H1 (cell line): ENCODE results near the gene PATJ. TPM values are rescaled to one million over a fixed set of nuclear protein-coding genes. Genes with fewer than 3 reads are reported as not detected.

ENCODE experiments used
- CTCF ChIA-PET: fragments of 300-600 bp; sonication (Branson Sonifier 250); formaldehyde crosslinking; loops from one replicate; lab custom pipeline; 2021; ENCODE audit not compliant: partially characterized antibody; lab: Charles Lee
- POLR2A ChIA-PET: fragments of 300-600 bp; sonication (Branson Sonifier 250); formaldehyde crosslinking; loops from one replicate; lab custom pipeline; 2021; ENCODE audit warnings: inconsistent platforms; ENCODE audit not compliant: partially characterized antibody; lab: Charles Lee
- DNase-seq, 2 experiments: peaks; one replicate each; pipeline versions ENCODE4 v3.0.0 to v3.0.0-alpha.2; 2010 to 2022; ENCODE audit warnings: low spot score in 2 of 2, low read depth in 1 of 2, mixed read lengths in 1 of 2
- FAIRE-seq: peaks from 2 replicates; lab custom pipeline; 2011; peaks lifted over from hg19 to GRCh38; lab: Jason Lieb, UNC
- H2AFZ ChIP-seq: 2 replicates; pipeline ENCODE4 v1.8.1; 2012; ENCODE audit warnings: low read length, inconsistent platforms
- H2AK5ac ChIP-seq: 2 replicates; pipeline ENCODE4 v1.6.1; 2013; ENCODE audit warnings: low read depth, low read length
- H2BK120ac ChIP-seq: replicated peaks from 2 replicates; pipeline ENCODE3; 2013; ENCODE audit warnings: low read depth, low read length, inconsistent platforms
- H2BK12ac ChIP-seq: 2 replicates; pipeline ENCODE4 v1.6.1; 2013; ENCODE audit warnings: low read depth, low read length
- H2BK15ac ChIP-seq: 2 replicates; pipeline ENCODE4 v1.6.1; 2013; ENCODE audit warnings: low read length
- H2BK20ac ChIP-seq: 2 replicates; pipeline ENCODE4 v1.6.1; 2013; ENCODE audit warnings: low read length
- H2BK5ac ChIP-seq: 2 replicates; pipeline ENCODE4 v1.6.1; 2013; ENCODE audit warnings: low read depth, low read length
- H3K14ac ChIP-seq: 2 replicates; pipeline ENCODE4 v1.6.1; 2013; ENCODE audit warnings: inconsistent platforms; ENCODE audit not compliant: insufficient read length
- H3K18ac ChIP-seq: 2 replicates; pipeline ENCODE4 v1.6.1; 2013; ENCODE audit warnings: low read length; ENCODE audit errors: extremely low read depth
- H3K23ac ChIP-seq: 2 replicates; pipeline ENCODE4 v1.6.1; 2013; ENCODE audit warnings: inconsistent platforms; ENCODE audit not compliant: insufficient read length
- H3K23me2 ChIP-seq: 2 replicates; pipeline ENCODE4 v1.6.1; 2013; ENCODE audit warnings: low read depth, low read length
- H3K27ac ChIP-seq: 2 replicates; pipeline ENCODE4 v1.6.1; 2011; ENCODE audit warnings: low read depth, low read length, inconsistent platforms
- H3K27me3 ChIP-seq, 4 experiments: replicated peaks in 1 of 4; 1 replicate in 1 of 4; 2 replicates in 3 of 4; pipeline versions ENCODE4 v1.6.1 to v1.8.1; 2011 to 2013; ENCODE audit warnings: low read length in 3 of 4, mild to moderate bottlenecking in 3 of 4, inconsistent platforms in 2 of 4, mixed read lengths in 2 of 4, moderate library complexity in 1 of 4; ENCODE audit not compliant: control insufficient read depth in 3 of 4, insufficient read depth in 3 of 4; ENCODE audit errors: extremely low read depth in 1 of 4
- H3K36me3 ChIP-seq, 4 experiments: 2 replicates each; pipeline versions ENCODE4 v1.6.1 to v1.8.1; 2011 to 2013; ENCODE audit warnings: mild to moderate bottlenecking in 4 of 4, low read length in 3 of 4, moderate library complexity in 2 of 4, control low read depth in 1 of 4, inconsistent platforms in 1 of 4; ENCODE audit not compliant: insufficient read depth in 4 of 4, control insufficient read depth in 2 of 4
- H3K4ac ChIP-seq: replicated peaks from 2 replicates; pipeline ENCODE3; 2013; ENCODE audit warnings: low read length, low read depth, mixed read lengths, inconsistent platforms; ENCODE audit not compliant: insufficient read length
- H3K4me1 ChIP-seq, 4 experiments: replicated peaks in 1 of 4; 1 replicate in 1 of 4; 2 replicates in 3 of 4; pipeline versions ENCODE4 v1.6.1 to v1.8.1; 2011 to 2013; ENCODE audit warnings: low read length in 3 of 4, inconsistent platforms in 2 of 4, mixed read lengths in 1 of 4; ENCODE audit not compliant: insufficient read depth in 4 of 4, control insufficient read depth in 3 of 4
- H3K4me2 ChIP-seq, 2 experiments: 2 replicates each; pipeline versions ENCODE4 v1.6.1 to v1.8.1; 2011 to 2013; ENCODE audit warnings: low read depth in 2 of 2, low read length in 2 of 2, control low read depth in 1 of 2, inconsistent platforms in 1 of 2, mild to moderate bottlenecking in 1 of 2; ENCODE audit not compliant: insufficient read depth in 1 of 2
- H3K4me3 ChIP-seq, 4 experiments: fragments of 200-600, 300-600 bp in 1 of 4; sonication (generic), shearing (Covaris generic), sonication (Bioruptor Twin) in 1 of 4; 2 replicates each; pipeline versions ENCODE4 v1.5.1 to v1.8.1; 2011 to 2016; ENCODE audit warnings: low read length in 4 of 4, low read depth in 3 of 4, control low read depth in 2 of 4, inconsistent platforms in 2 of 4, mild to moderate bottlenecking in 2 of 4, mixed read lengths in 1 of 4, moderate library complexity in 1 of 4; ENCODE audit not compliant: insufficient read depth in 2 of 4; ENCODE audit errors: extremely low read depth in 1 of 4
- H3K56ac ChIP-seq: replicated peaks from 2 replicates; pipeline ENCODE3; 2013; ENCODE audit warnings: low read depth, mild to moderate bottlenecking, mixed read lengths, low read length, inconsistent platforms; ENCODE audit not compliant: insufficient read length
- H3K79me1 ChIP-seq: 2 replicates; pipeline ENCODE4 v1.6.1; 2013; ENCODE audit warnings: low read depth, low read length, control low read depth
- H3K79me2 ChIP-seq, 2 experiments: 2 replicates each; pipeline versions ENCODE4 v1.6.1 to v1.8.1; 2012 to 2013; ENCODE audit warnings: low read length in 2 of 2, mild to moderate bottlenecking in 2 of 2, inconsistent platforms in 1 of 2; ENCODE audit not compliant: insufficient read depth in 2 of 2, control insufficient read depth in 1 of 2
- H3K9ac ChIP-seq, 4 experiments: replicated peaks in 1 of 4; 1 replicate in 1 of 4; 2 replicates in 3 of 4; pipeline versions ENCODE4 v1.6.1 to v1.8.1; 2011 to 2013; ENCODE audit warnings: low read depth in 3 of 4, low read length in 3 of 4, control low read depth in 2 of 4, mild to moderate bottlenecking in 2 of 4, moderate library complexity in 2 of 4, inconsistent platforms in 1 of 4; ENCODE audit errors: extremely low read depth in 1 of 4
- H3K9me3 ChIP-seq, 2 experiments: 2 replicates each; pipeline versions ENCODE4 v1.6.1 to v1.8.1; 2012 to 2013; ENCODE audit warnings: mild to moderate bottlenecking in 2 of 2, moderate library complexity in 2 of 2, control low read depth in 1 of 2, inconsistent platforms in 1 of 2, low read depth in 1 of 2, low read length in 1 of 2, mixed read lengths in 1 of 2; ENCODE audit not compliant: insufficient read depth in 2 of 2
- H4K20me1 ChIP-seq, 2 experiments: replicated peaks in 1 of 2; 2 replicates each; pipeline versions ENCODE3 to v1.8.1; 2011 to 2013; ENCODE audit warnings: inconsistent platforms in 2 of 2, low read length in 2 of 2, mild to moderate bottlenecking in 1 of 2; ENCODE audit not compliant: insufficient read depth in 2 of 2, control insufficient read depth in 1 of 2
- H4K5ac ChIP-seq: 2 replicates; pipeline ENCODE4 v1.6.1; 2013; ENCODE audit warnings: low read length, low read depth, mixed read lengths, inconsistent platforms; ENCODE audit not compliant: insufficient read length
- H4K8ac ChIP-seq: 2 replicates; pipeline ENCODE4 v1.8.0; 2013; ENCODE audit warnings: mild to moderate bottlenecking, moderate library complexity, low read length, inconsistent platforms; ENCODE audit not compliant: insufficient read depth; ENCODE audit errors: extremely low read depth
- H4K91ac ChIP-seq: replicated peaks from 2 replicates; pipeline ENCODE3; 2013; ENCODE audit warnings: low read length, mixed read lengths, inconsistent platforms; ENCODE audit not compliant: insufficient read length
- CEBPB ChIP-seq: IDR thresholded peaks from 2 replicates; pipeline ENCODE4 v1.6.1; 2012; ENCODE audit warnings: low read depth, low read length
- EZH2 ChIP-seq: fragments of 200-600 bp; sonication (generic); IDR thresholded peaks from 2 replicates; pipeline ENCODE4 v1.7.1; 2012; ENCODE audit warnings: low read depth, mild to moderate bottlenecking, moderate library complexity, low read length, inconsistent platforms; ENCODE audit not compliant: severe bottlenecking
- GTF2F1 ChIP-seq: IDR thresholded peaks from 2 replicates; pipeline ENCODE4 v1.6.1; 2012; ENCODE audit warnings: low read depth, low read length, improper control_type of control experiment, borderline replicate concordance
- HDAC2 ChIP-seq, 2 experiments: fragments of 300-600 bp in 1 of 2; sonication (generic) in 1 of 2; IDR thresholded peaks; 2 replicates each; pipeline ENCODE4 v1.6.1; 2011 to 2012; ENCODE audit warnings: low read depth in 2 of 2, low read length in 2 of 2, mild to moderate bottlenecking in 2 of 2, moderate library complexity in 2 of 2, borderline replicate concordance in 1 of 2, inconsistent platforms in 1 of 2
- MAFK ChIP-seq: IDR thresholded peaks from 2 replicates; pipeline ENCODE4 v1.6.1; 2012; ENCODE audit warnings: low read depth, mild to moderate bottlenecking, improper control_type of control experiment, low read length
- NRF1 ChIP-seq: IDR thresholded peaks from 2 replicates; pipeline ENCODE4 v1.6.1; 2011; ENCODE audit warnings: mild to moderate bottlenecking, low read depth, low read length, improper control_type of control experiment
- RAD21 ChIP-seq, 2 experiments: IDR thresholded peaks in 1 of 2; conservative IDR thresholded peaks in 1 of 2; 2 replicates each; pipeline ENCODE4 v1.6.1; 2011; ENCODE audit warnings: low read depth in 2 of 2, low read length in 2 of 2, improper control_type of control experiment in 1 of 2, inconsistent platforms in 1 of 2, mild to moderate bottlenecking in 1 of 2, moderate library complexity in 1 of 2
- SAP30 ChIP-seq: fragments of 300-600 bp; sonication (generic); IDR thresholded peaks from 2 replicates; pipeline ENCODE4 v1.7.1; 2012; ENCODE audit warnings: low read length, moderate library complexity, mild to moderate bottlenecking, inconsistent platforms; ENCODE audit not compliant: insufficient read depth, insufficient replicate concordance
- SIN3A ChIP-seq, 2 experiments: IDR thresholded peaks in 1 of 2; conservative IDR thresholded peaks in 1 of 2; 2 replicates each; pipeline ENCODE4 v1.6.1; 2011 to 2012; ENCODE audit warnings: low read length in 2 of 2, improper control_type of control experiment in 1 of 2, low read depth in 1 of 2, mild to moderate bottlenecking in 1 of 2
- SP4 ChIP-seq: IDR thresholded peaks from 2 replicates; pipeline ENCODE4 v1.6.1; 2012; ENCODE audit warnings: low read length, inconsistent platforms
- SUZ12 ChIP-seq: fragments of 200-600 bp; sonication (generic); IDR thresholded peaks from 2 replicates; pipeline ENCODE4 v1.6.1; 2012; ENCODE audit warnings: mild to moderate bottlenecking, inconsistent platforms, low read length, moderate library complexity, mixed read lengths
- TAF1 ChIP-seq: IDR thresholded peaks from 2 replicates; pipeline ENCODE4 v1.6.1; 2011; ENCODE audit warnings: mild to moderate bottlenecking, low read depth, low read length
- WGBS, 2 experiments: shearing (Covaris generic) in 1 of 2; methylation state at CpG; one replicate each; pipeline versions ENCODE4 v1.1.6 to v1.1.7; 2013 to 2015; ENCODE audit warnings: low lambda C conversion rate in 2 of 2, mixed read lengths in 2 of 2, inconsistent platforms in 1 of 2, low coverage in 1 of 2, missing lambda C conversion rate in 1 of 2; ENCODE audit not compliant: insufficient replicate concordance in 2 of 2, insufficient coverage in 1 of 2, insufficient read length in 1 of 2; ENCODE audit errors: extremely low coverage in 1 of 2, missing lambda C conversion rate in 1 of 2; 5-methylcytosine and 5-hydroxymethylcytosine counted together
- polyA plus RNA-seq, 7 experiments: library from polyadenylated mRNA; depleted of rRNA in 3 of 7; stranded (reverse) in 5 of 7; unstranded in 2 of 7; fragments of >200 nt in 5 of 7; fragments of 200-250 nt in 2 of 7; gene quantifications; 1 replicate in 5 of 7; 2 replicates in 1 of 7; 4 replicates in 1 of 7; pipeline versions ENCODE4 v1.2.1 to v1.2.3, GENCODE V29; 2011 to 2013; ENCODE audit warnings: missing spikeins in 2 of 7, mixed read lengths in 2 of 7
- total RNA-seq: library from RNA; stranded (reverse); fragmentation: NEBNext Ultra II Directional; extraction: Animal tissue kit (Norgen Biotek cat#: 25700); gene quantifications from 2 replicates; pipeline ENCODE4 v1.2.1, GENCODE V29; 2021

PATJ gene
- total and polyA plus RNA-seq, 2 of the 8 experiments (the other 6 are each of a cell fraction or from before 2014, with no cell fraction given) = 8.2 to 55.6 TPM

- Histone ChIP-seq H2BK120ac (no peak overlapping the region), H3K36me3 (peaks cover 2 to 12% (median 10%) of the 10 kb centered on the region in 4 experiments; a peak in 6 of 8 replicates), H3K4me3 (no peak overlapping the region), H3K14ac (no peak overlapping the region), H4K91ac (no peak overlapping the region), H3K79me2 (no peaks in the 10 kb centered on the region), H3K79me1 (no peaks in the 10 kb centered on the region; the same call in 1 of the 2 replicates), H3K18ac (no peak overlapping the region), H3K9ac (no peak overlapping the region), H2AK5ac (no peak overlapping the region), H3K4me1 (0 out of 7 replicates have a peak, but pooled peaks cover 0 to 2% (median 0%) of the 10 kb centered on the region in 4 experiments), H3K9me3 (no peaks in the 10 kb centered on the region), H4K5ac (no peak overlapping the region), H3K4me2 (no peak overlapping the region), H2AFZ (no peak overlapping the region), H3K4ac (no peak overlapping the region), H4K20me1 (no peaks in the 10 kb centered on the region), H3K23ac (no peak overlapping the region), H2BK12ac (no peak overlapping the region), H2BK15ac (no peak overlapping the region), H4K8ac (no peak overlapping the region), H3K23me2 (no peaks in the 10 kb centered on the region), H3K27ac (no peak overlapping the region), H3K27me3 (peaks cover 0 to 1% (median 0%) of the 10 kb centered on the region in 4 experiments; a peak in 1 of 7 replicates), H3K56ac (no peak overlapping the region), H2BK5ac (no peak overlapping the region), H2BK20ac (no peak overlapping the region)
- WGBS, 2 experiments = 84% methylated on average over 7 of the region's 7 CpGs; no CpG with 5 or more reads in 1 of the 2 experiments
- DNase-seq (no peak), FAIRE-seq (no peak)
- CTCF ChIA-PET = interaction anchor here (1.6 kb wide), 1 partner anchor 106 kb away, joined by 4 read pairs; no protein-coding TSS in a partner anchor
- POLR2A ChIA-PET = no interaction called here
- TF ChIP-seq EZH2 (no peak), SP4 (no peak), RAD21 (IDR thresholded peaks at IDR 0.05 in 1 of 2, conservative IDR thresholded peaks at IDR 0.05 in 1 of 2; ENCODE audit: low read depth in 2 of 2, low read length in 2 of 2) (no peak), TAF1 (no peak), CEBPB (no peak), GTF2F1 (no peak), NRF1 (no peak), HDAC2 (IDR thresholded peaks at IDR 0.05; ENCODE audit: borderline replicate concordance in 1 of 2, low read depth in 2 of 2, low read length in 2 of 2) (no peak), MAFK (no peak), SUZ12 (no peak), SAP30 (no peak), SIN3A (conservative IDR thresholded peaks at IDR 0.05 in 1 of 2, IDR thresholded peaks at IDR 0.05 in 1 of 2; ENCODE audit: low read depth in 1 of 2, low read length in 2 of 2) (no peak)
Observed at GRCh38 chr1:61887931-61888564, 145.8 kb downstream of the PATJ start.
